IPS-20b (cell line): Measurements from ENCODE around the gene ADAMTS5.

Experiments
- H3K27ac ChIP-seq: one replicate; pipeline ENCODE4 v1.5.1; 2013; ENCODE audit warnings: low read length
- H3K27me3 ChIP-seq: 2 replicates; pipeline ENCODE4 v1.6.1; 2013; ENCODE audit warnings: mild to moderate bottlenecking, low read length, inconsistent platforms; ENCODE audit not compliant: insufficient read depth
- H3K36me3 ChIP-seq: 2 replicates; pipeline ENCODE4 v1.6.1; 2013; ENCODE audit warnings: low read depth, mild to moderate bottlenecking, inconsistent platforms, low read length, moderate library complexity; ENCODE audit not compliant: insufficient read depth
- H3K4me1 ChIP-seq: 2 replicates; pipeline ENCODE4 v1.6.1; 2013; ENCODE audit warnings: mild to moderate bottlenecking, control low read depth, inconsistent platforms, low read length, moderate library complexity; ENCODE audit not compliant: insufficient read depth
- H3K4me3 ChIP-seq: 2 replicates; pipeline ENCODE4 v1.5.1; 2013; ENCODE audit warnings: mild to moderate bottlenecking, low read length, inconsistent platforms
- H3K9ac ChIP-seq: 2 replicates; pipeline ENCODE4 v1.6.1; 2013; ENCODE audit warnings: low read depth, mild to moderate bottlenecking, inconsistent platforms, low read length, moderate library complexity
- H3K9me3 ChIP-seq: 2 replicates; pipeline ENCODE4 v1.6.1; 2013; ENCODE audit warnings: mild to moderate bottlenecking, low read depth, low read length, inconsistent platforms; ENCODE audit not compliant: insufficient read depth

The ADAMTS5 gene

GRCh38 chr21:26923986-26924385, 42.9 kb downstream of the ADAMTS5 start:
- no peaks in the 10 kb centered on the region for H3K9me3 ChIP-seq
- no peak overlapping the region for H3K4me3 ChIP-seq
- peaks cover 14% of the 10 kb centered on the region; the same call in 1 of the 2 replicates for H3K4me1 ChIP-seq
- no peaks in the 10 kb centered on the region for H3K36me3 ChIP-seq
- no peaks in the 10 kb centered on the region for H3K27me3 ChIP-seq
- H3K9ac ChIP-seq: no peak overlapping the region
- H3K27ac ChIP-seq: no peak overlapping the region

GRCh38 chr21:26920055-26920454, 46.8 kb downstream of the ADAMTS5 start:
- no peaks in the 10 kb centered on the region for H3K36me3 ChIP-seq
- H3K9me3 ChIP-seq: no peaks in the 10 kb centered on the region
- no peak overlapping the region for H3K9ac ChIP-seq
- H3K27ac ChIP-seq: no peak overlapping the region
- H3K4me3 ChIP-seq: no peak overlapping the region
- no peaks in the 10 kb centered on the region for H3K27me3 ChIP-seq
- H3K4me1 ChIP-seq: peaks cover 22% of the 10 kb centered on the region; the same call in 1 of the 2 replicates

GRCh38 chr21:26918323-26919079, 48.4 kb downstream of the ADAMTS5 start:
- Histone ChIP-seq H3K9ac (no peak overlapping the region), H3K27me3 (no peaks in the 10 kb centered on the region), H3K36me3 (no peaks in the 10 kb centered on the region), H3K27ac (no peak overlapping the region), H3K4me1 (peaks cover 18% of the 10 kb centered on the region; the same call in 1 of the 2 replicates), H3K4me3 (no peak overlapping the region), H3K9me3 (peaks cover 6% of the 10 kb centered on the region; the same call in 1 of the 2 replicates)

GRCh38 chr21:26916799-26917198, 50.1 kb downstream of the ADAMTS5 start:
- Histone ChIP-seq H3K4me1 (peaks cover 18% of the 10 kb centered on the region; the same call in 1 of the 2 replicates), H3K27ac (no peak overlapping the region), H3K9ac (no peak overlapping the region), H3K27me3 (no peaks in the 10 kb centered on the region), H3K36me3 (no peaks in the 10 kb centered on the region), H3K4me3 (no peak overlapping the region), H3K9me3 (peaks cover 13% of the 10 kb centered on the region; the same call in 1 of the 2 replicates)

- Histone ChIP-seq H3K9ac (no peak overlapping the region), H3K4me3 (no peak overlapping the region), H3K9me3 (peaks cover 13% of the 10 kb centered on the region; the same call in 1 of the 2 replicates), H3K27ac (no peak overlapping the region), H3K27me3 (no peaks in the 10 kb centered on the region), H3K4me1 (peaks cover 34% of the 10 kb centered on the region), H3K36me3 (no peaks in the 10 kb centered on the region)
Observed at GRCh38 chr21:26914557-26914956, 52.3 kb downstream of the ADAMTS5 start.

GRCh38 chr21:26912466-26912865, 54.4 kb downstream of the ADAMTS5 start:
- Histone ChIP-seq H3K27me3 (no peaks in the 10 kb centered on the region), H3K9me3 (peaks cover 13% of the 10 kb centered on the region; the same call in 1 of the 2 replicates), H3K4me1 (peaks cover 29% of the 10 kb centered on the region), H3K4me3 (no peak overlapping the region), H3K9ac (no peak overlapping the region), H3K27ac (no peak overlapping the region), H3K36me3 (no peaks in the 10 kb centered on the region)

- peak overlapping the region; percentile 44; the same call in 1 of the 2 replicates for H3K4me3 ChIP-seq
- no peaks in the 10 kb centered on the region for H3K27me3 ChIP-seq
- H3K9ac ChIP-seq: no peak overlapping the region
- H3K27ac ChIP-seq: no peak overlapping the region
- peaks cover 13% of the 10 kb centered on the region; the same call in 1 of the 2 replicates for H3K9me3 ChIP-seq
- H3K36me3 ChIP-seq: no peaks in the 10 kb centered on the region
- peaks cover 17% of the 10 kb centered on the region for H3K4me1 ChIP-seq
Observed at GRCh38 chr21:26909972-26910371, 56.9 kb downstream of the ADAMTS5 start.

GRCh38 chr21:26900980-26901379, 65.9 kb downstream of the ADAMTS5 start:
- H3K9me3 ChIP-seq: no peaks in the 10 kb centered on the region
- H3K9ac ChIP-seq: no peak overlapping the region
- no peak overlapping the region for H3K27ac ChIP-seq
- H3K36me3 ChIP-seq: no peaks in the 10 kb centered on the region
- H3K4me1 ChIP-seq: no peaks in the 10 kb centered on the region
- no peak overlapping the region for H3K4me3 ChIP-seq
- no peaks in the 10 kb centered on the region for H3K27me3 ChIP-seq

GRCh38 chr21:26892151-26892550, 74.7 kb downstream of the ADAMTS5 start:
- Histone ChIP-seq H3K4me1 (no peaks in the 10 kb centered on the region), H3K27ac (no peak overlapping the region), H3K36me3 (no peaks in the 10 kb centered on the region), H3K27me3 (no peaks in the 10 kb centered on the region), H3K4me3 (no peak overlapping the region), H3K9ac (no peak overlapping the region), H3K9me3 (no peaks in the 10 kb centered on the region; the same call in 1 of the 2 replicates)

GRCh38 chr21:26888931-26889330, 78.0 kb downstream of the ADAMTS5 start:
- Histone ChIP-seq H3K27ac (no peak overlapping the region), H3K27me3 (no peaks in the 10 kb centered on the region), H3K9ac (no peak overlapping the region), H3K4me1 (no peaks in the 10 kb centered on the region), H3K4me3 (no peak overlapping the region), H3K36me3 (no peaks in the 10 kb centered on the region), H3K9me3 (no peaks in the 10 kb centered on the region; the same call in 1 of the 2 replicates)

- H3K4me1 ChIP-seq: no peaks in the 10 kb centered on the region
- no peaks in the 10 kb centered on the region for H3K36me3 ChIP-seq
- H3K9me3 ChIP-seq: no peaks in the 10 kb centered on the region; the same call in 1 of the 2 replicates
- no peaks in the 10 kb centered on the region for H3K27me3 ChIP-seq
- H3K9ac ChIP-seq: no peak overlapping the region
- no peak overlapping the region for H3K27ac ChIP-seq
- no peak overlapping the region for H3K4me3 ChIP-seq
Observed at GRCh38 chr21:26888256-26888655, 78.6 kb downstream of the ADAMTS5 start.

GRCh38 chr21:26887251-26887650, 79.6 kb downstream of the ADAMTS5 start:
- Histone ChIP-seq H3K9me3 (no peaks in the 10 kb centered on the region; the same call in 1 of the 2 replicates), H3K27ac (no peak overlapping the region), H3K4me1 (no peaks in the 10 kb centered on the region), H3K9ac (no peak overlapping the region), H3K27me3 (no peaks in the 10 kb centered on the region), H3K4me3 (no peak overlapping the region), H3K36me3 (no peaks in the 10 kb centered on the region)
